Spleen (tissue), 11 donors: ENCODE measurements around the gene CCNL1. TPM values are rescaled to one million over a fixed set of nuclear protein-coding genes. Genes with fewer than 3 reads are reported as not detected.

Experiments
- DNase-seq: peaks from one replicate; pipeline ENCODE4 v3.0.0-alpha.2; 2020
- H3K27ac ChIP-seq, 8 donors: fragments of 200-600 bp; sonication (generic) in 7 of 8; 1 replicate in 4 of 8; 2 replicates in 4 of 8; pipeline versions ENCODE4 v1.5.0 to v1.8.0; 2016 to 2021; ENCODE audit warnings: inconsistent platforms in 4 of 8, mild to moderate bottlenecking in 4 of 8, moderate library complexity in 1 of 8
- H3K27me3 ChIP-seq, 7 donors: fragments of 200-600 bp; sonication (generic) in 6 of 7; replicated peaks in 1 of 7; 1 replicate in 4 of 7; 2 replicates in 3 of 7; pipeline versions ENCODE4 v1.5.0 to v1.8.0; 2016 to 2021; ENCODE audit warnings: inconsistent platforms in 3 of 7, mild to moderate bottlenecking in 1 of 7
- H3K36me3 ChIP-seq, 6 donors: fragments of 200-600 bp; sonication (generic) in 5 of 6; 1 replicate in 4 of 6; 2 replicates in 2 of 6; pipeline versions ENCODE4 v1.5.0 to v1.8.0; 2016 to 2021; ENCODE audit warnings: inconsistent platforms in 2 of 6
- H3K4me1 ChIP-seq, 6 donors: fragments of 200-600 bp; sonication (generic) in 5 of 6; 1 replicate in 3 of 6; 2 replicates in 3 of 6; pipeline versions ENCODE4 v1.5.0 to v1.8.0; 2016 to 2021; ENCODE audit warnings: inconsistent platforms in 3 of 6
- H3K4me3 ChIP-seq, 8 donors: fragments of 200-600 bp; sonication (generic) in 7 of 8; 1 replicate in 4 of 8; 2 replicates in 4 of 8; pipeline versions ENCODE4 v1.5.0 to v1.8.0; 2016 to 2021; ENCODE audit warnings: inconsistent platforms in 4 of 8, mild to moderate bottlenecking in 4 of 8, moderate library complexity in 2 of 8
- H3K9me3 ChIP-seq, 8 donors: fragments of 200-600 bp; sonication (generic) in 7 of 8; 1 replicate in 4 of 8; 2 replicates in 4 of 8; pipeline versions ENCODE4 v1.5.0 to v1.8.0; 2016 to 2021; ENCODE audit warnings: inconsistent platforms in 4 of 8
- POLR2A ChIP-seq, 3 donors: fragments of 450-650 bp; IDR thresholded peaks; one replicate each; pipeline ENCODE4 v1.5.1; 2017; ENCODE audit warnings: antibody characterized with exemption in 3 of 3, mild to moderate bottlenecking in 1 of 3
- POLR2AphosphoS5 ChIP-seq, 3 donors: sonication (generic); formaldehyde crosslinking; IDR thresholded peaks; one replicate each; pipeline ENCODE4 v1.5.1; 2017; ENCODE audit warnings: antibody characterized with exemption in 3 of 3
- WGBS, 5 donors: extraction: QIAGEN DNeasy Blood & Tissue Kit in 3 of 5; methylation state at CpG; one replicate each; pipeline versions ENCODE4 v1.1.5 to v1.1.7; 2013 to 2018; 5-methylcytosine and 5-hydroxymethylcytosine counted together
- intact Hi-C: fragments of 100-400 bp; cut with DNase I; formaldehyde crosslinking; loops from one replicate; pipeline ENCODE4 v1.15.0; 2023; ENCODE audit warnings: low total_unique reads
- polyA plus RNA-seq, 3 donors: library from polyadenylated mRNA; stranded (reverse); fragments of 200-250 nt; gene quantifications; one replicate each; pipeline ENCODE4 v1.2.1, GENCODE V29; 2013
- total RNA-seq, 7 donors: library from RNA; depleted of rRNA in 3 of 7; stranded (reverse); fragments of >200 nt in 3 of 7; fragmentation: NEBNext Ultra II Directional in 4 of 7; extraction: Animal tissue kit (Norgen Biotek cat#: 25700) in 4 of 7; gene quantifications; one replicate each; pipeline versions ENCODE4 v1.1.0 to v1.2.1, GENCODE V29; 2016 to 2021
- TF ChIP-seq, protein P1 (sequence below), 11 experiments: fragments of 200-600 bp in 7 of 11; fragments of 450-650 bp in 4 of 11; sonication (generic) in 4 of 11; IDR thresholded peaks in 8 of 11; conservative IDR thresholded peaks in 3 of 11; 1 replicate in 7 of 11; 2 replicates in 4 of 11; pipeline versions ENCODE4 v1.4.0 to v1.8.0; 2016 to 2021; ENCODE audit warnings: antibody characterized with exemption in 11 of 11, inconsistent platforms in 4 of 11, mild to moderate bottlenecking in 1 of 11
- donor health status: healthy with polysubstance abuse.
- donor health status: DM: no; HTN: no; CAD: no; lungs with moderate emphysema.
- donor health status: DM: no; HTN: no; CAD: no.
- donor health status: Bipolar disorder and iron deficiency.
- donor health status: healthy.
- donor health status: DM: no; HTN: no; CAD: no.
- donor health status: DM: yes; HTN: yes; CAD: no.

Gene CCNL1
- total and polyA plus RNA-seq, 10 donors = 76.9 to 405 (median 234) TPM

DNA sequence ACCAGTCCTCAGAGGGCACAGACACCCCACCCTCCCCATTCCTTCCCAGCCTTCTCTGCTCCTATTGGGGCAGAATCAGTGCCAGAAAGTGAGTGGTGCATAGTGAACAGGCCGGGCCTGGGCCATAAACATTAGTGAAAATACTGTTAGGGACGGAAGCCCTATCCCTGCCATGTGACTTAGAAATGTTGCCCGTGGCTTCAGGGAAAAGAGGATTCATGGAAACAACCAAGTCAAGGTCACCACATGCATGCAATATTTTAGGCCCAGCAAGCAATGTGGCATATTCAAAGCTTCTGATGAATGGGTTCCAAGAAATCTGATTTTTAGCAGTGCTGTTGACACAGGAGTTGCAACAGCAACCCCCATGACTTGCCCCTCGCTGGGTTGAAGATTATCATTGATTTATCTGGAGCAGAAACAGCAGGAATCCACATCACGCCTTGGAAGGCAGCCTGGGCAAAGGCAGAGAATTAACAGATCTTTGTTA lies 52.3 kb downstream of the CCNL1 start:
- Histone ChIP-seq H3K9me3 (peaks cover 0 to 1% (median 0%) of the 10 kb centered on the region in 8 donors), H3K27me3 (no peaks in the 10 kb centered on the region), H3K4me1 (peaks cover 0 to 29% (median 11%) of the 10 kb centered on the region in 6 donors), H3K27ac (no peak overlapping the region), H3K4me3 (no peak overlapping the region), H3K36me3 (no peaks in the 10 kb centered on the region)
- intact Hi-C loops = no loop called here
- DNase-seq = no peak
- WGBS, 5 donors = 66 to 84% (median 72%) methylated on average over 5 of the region's 5 CpGs
- TF ChIP-seq POLR2AphosphoS5 (IDR thresholded peaks at IDR 0.05) = no peak

DNA sequence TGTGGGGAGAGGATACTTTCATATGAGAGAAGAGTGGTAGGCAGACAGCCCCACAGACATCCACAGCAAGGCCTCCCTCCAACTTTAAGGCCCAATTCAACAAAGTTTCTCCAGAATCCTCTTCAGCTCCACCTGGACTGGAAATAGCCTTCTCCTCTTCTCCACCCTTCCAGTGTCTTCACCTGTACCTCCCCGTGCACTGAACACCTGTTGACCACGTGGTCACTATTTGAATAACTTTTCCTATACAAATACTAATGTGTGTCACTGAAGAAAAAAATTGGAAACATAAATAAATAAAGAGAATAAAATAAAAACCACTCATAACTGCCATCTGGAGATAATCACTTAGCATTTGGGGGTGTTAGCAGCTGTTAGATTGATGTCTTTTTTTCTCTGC lies 52.9 kb downstream of the CCNL1 start:
- H3K4me3 ChIP-seq = no peak overlapping the region
- intact Hi-C loops = no loop called here
- no peak for DNase-seq
- H3K27me3 ChIP-seq = no peaks in the 10 kb centered on the region
- 73 to 93% (median 78%) methylated on average over 2 of the region's 2 CpGs for WGBS, 5 donors
- no peaks in the 10 kb centered on the region for H3K36me3 ChIP-seq
- peaks cover 0 to 4% (median 0%) of the 10 kb centered on the region in 8 donors for H3K9me3 ChIP-seq
- no peak overlapping the region for H3K27ac ChIP-seq
- TF ChIP-seq POLR2A (IDR thresholded peaks at IDR 0.05) = no peak
- TF ChIP-seq, protein P1, sequence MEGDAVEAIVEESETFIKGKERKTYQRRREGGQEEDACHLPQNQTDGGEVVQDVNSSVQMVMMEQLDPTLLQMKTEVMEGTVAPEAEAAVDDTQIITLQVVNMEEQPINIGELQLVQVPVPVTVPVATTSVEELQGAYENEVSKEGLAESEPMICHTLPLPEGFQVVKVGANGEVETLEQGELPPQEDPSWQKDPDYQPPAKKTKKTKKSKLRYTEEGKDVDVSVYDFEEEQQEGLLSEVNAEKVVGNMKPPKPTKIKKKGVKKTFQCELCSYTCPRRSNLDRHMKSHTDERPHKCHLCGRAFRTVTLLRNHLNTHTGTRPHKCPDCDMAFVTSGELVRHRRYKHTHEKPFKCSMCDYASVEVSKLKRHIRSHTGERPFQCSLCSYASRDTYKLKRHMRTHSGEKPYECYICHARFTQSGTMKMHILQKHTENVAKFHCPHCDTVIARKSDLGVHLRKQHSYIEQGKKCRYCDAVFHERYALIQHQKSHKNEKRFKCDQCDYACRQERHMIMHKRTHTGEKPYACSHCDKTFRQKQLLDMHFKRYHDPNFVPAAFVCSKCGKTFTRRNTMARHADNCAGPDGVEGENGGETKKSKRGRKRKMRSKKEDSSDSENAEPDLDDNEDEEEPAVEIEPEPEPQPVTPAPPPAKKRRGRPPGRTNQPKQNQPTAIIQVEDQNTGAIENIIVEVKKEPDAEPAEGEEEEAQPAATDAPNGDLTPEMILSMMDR (IDR thresholded peaks at IDR 0.05 in 8 of 11, conservative IDR thresholded peaks at IDR 0.05 in 3 of 11) = no peak
- no peak for TF ChIP-seq POLR2AphosphoS5 (IDR thresholded peaks at IDR 0.05)
- H3K4me1 ChIP-seq = peaks cover 0 to 29% (median 11%) of the 10 kb centered on the region in 6 donors

DNA sequence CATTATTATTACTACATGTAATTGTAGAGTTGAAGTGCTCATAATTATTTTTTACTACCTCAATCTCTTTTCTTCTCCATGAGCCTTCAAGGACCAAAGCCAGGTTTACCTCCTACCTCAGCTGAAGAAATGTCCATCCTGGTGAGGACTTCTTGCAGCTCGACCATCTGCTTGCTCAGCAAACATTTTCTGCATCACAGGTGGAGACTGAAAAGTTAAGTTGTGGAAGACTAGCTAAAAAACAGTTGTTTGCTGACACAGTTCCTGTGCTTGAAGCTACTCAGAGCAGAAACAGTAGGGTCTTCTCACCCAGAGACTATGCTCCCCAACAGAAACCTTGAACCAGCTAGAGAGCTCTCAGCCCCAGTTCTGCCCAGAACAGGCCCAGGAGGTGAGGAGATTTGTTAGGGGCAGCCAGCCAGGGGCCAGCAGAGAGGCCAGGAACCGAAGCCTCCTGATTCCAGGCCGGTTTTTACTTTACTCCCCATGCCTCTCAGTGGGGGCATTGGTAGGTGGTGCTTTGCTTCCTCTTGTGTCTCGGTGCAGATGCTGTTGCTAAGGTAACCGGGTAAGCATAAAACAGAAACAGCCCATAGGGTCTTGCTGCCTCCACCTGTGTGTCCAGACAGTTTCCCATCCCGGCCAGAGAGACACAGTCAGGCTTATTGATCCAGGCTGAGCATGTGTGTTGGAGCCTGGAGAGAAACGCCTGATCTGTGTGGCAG lies 54.9 kb downstream of the CCNL1 start:
- Histone ChIP-seq H3K27ac (peak overlapping the region in 1 of 8 donors; percentile 9), H3K9me3 (peaks cover 0 to 4% (median 0%) of the 10 kb centered on the region in 8 donors), H3K36me3 (no peaks in the 10 kb centered on the region), H3K4me1 (peaks cover 0 to 20% (median 12%) of the 10 kb centered on the region in 6 donors), H3K27me3 (no peaks in the 10 kb centered on the region), H3K4me3 (no peak overlapping the region)
- intact Hi-C loops = no loop called here
- TF ChIP-seq POLR2AphosphoS5 (IDR thresholded peaks at IDR 0.05) (no peak), POLR2A (IDR thresholded peaks at IDR 0.05) (no peak)
- TF ChIP-seq, protein P1 (IDR thresholded peaks at IDR 0.05 in 8 of 11, conservative IDR thresholded peaks at IDR 0.05 in 3 of 11) = no peak
- 49 to 60% (median 50%) methylated on average over 7 of the region's 7 CpGs for WGBS, 5 donors
- DNase-seq = no peak

DNA sequence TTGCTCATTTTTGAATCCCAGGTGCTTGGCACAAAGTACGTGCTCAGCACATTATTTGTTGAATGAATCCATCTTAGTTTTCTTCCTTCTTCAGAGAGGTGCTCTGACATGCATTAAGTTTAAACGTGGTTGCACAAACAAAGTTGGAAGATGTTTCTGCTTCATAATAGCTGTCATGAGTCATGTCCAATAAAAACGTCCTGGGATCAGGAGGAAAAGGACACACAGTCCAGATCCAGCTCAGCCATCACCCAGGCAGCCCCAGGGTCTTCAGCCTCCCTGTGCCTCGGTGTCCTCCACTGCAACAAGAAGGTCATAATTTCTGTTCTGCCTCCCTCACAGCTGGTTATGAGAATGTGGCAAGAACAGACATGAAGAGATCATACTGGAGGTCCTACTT lies 55.4 kb downstream of the CCNL1 start:
- WGBS, 5 donors = 57 to 71% (median 64%) methylated on average over 4 of the region's 4 CpGs
- H3K9me3 ChIP-seq = peaks cover 0 to 4% (median 0%) of the 10 kb centered on the region in 8 donors
- no peaks in the 10 kb centered on the region for H3K27me3 ChIP-seq
- DNase-seq = no peak
- peak overlapping the region in 1 of 8 donors; percentile 54 for H3K27ac ChIP-seq
- no peak overlapping the region for H3K4me3 ChIP-seq
- intact Hi-C loops = no loop called here
- H3K4me1 ChIP-seq = peaks cover 0 to 20% (median 12%) of the 10 kb centered on the region in 6 donors
- TF ChIP-seq POLR2AphosphoS5 (IDR thresholded peaks at IDR 0.05) (no peak), POLR2A (IDR thresholded peaks at IDR 0.05) (no peak)
- TF ChIP-seq, protein P1 (IDR thresholded peaks at IDR 0.05 in 8 of 11, conservative IDR thresholded peaks at IDR 0.05 in 3 of 11) = no peak
- H3K36me3 ChIP-seq = no peaks in the 10 kb centered on the region
